Transverse colon (tissue), 4 donors: Measurements from ENCODE around the gene FOSL2.

Experiments
- EP300 ChIP-seq: sonication (generic); formaldehyde crosslinking; IDR thresholded peaks from one replicate; pipeline ENCODE4 v1.6.1; 2017; ENCODE audit warnings: antibody characterized with exemption, low read depth
- POLR2A ChIP-seq: fragments of 450-650 bp; IDR thresholded peaks from one replicate; pipeline ENCODE4 v1.6.1; 2016; ENCODE audit warnings: antibody characterized with exemption, mild to moderate bottlenecking, moderate library complexity
- POLR2AphosphoS5 ChIP-seq, 3 donors: sonication (generic); formaldehyde crosslinking; IDR thresholded peaks; one replicate each; pipeline ENCODE4 v1.6.1; 2016; ENCODE audit warnings: antibody characterized with exemption in 3 of 3
- TF ChIP-seq, protein P1 (sequence below), 5 experiments: fragments of 200-600 bp in 3 of 5; fragments of 450-650 bp in 2 of 5; sonication (generic) in 3 of 5; IDR thresholded peaks; 1 replicate in 2 of 5; 2 replicates in 3 of 5; pipeline ENCODE4 v1.5.1; 2016 to 2017; ENCODE audit warnings: antibody characterized with exemption in 5 of 5, inconsistent platforms in 3 of 5, mild to moderate bottlenecking in 2 of 5, moderate library complexity in 1 of 5

DNA sequence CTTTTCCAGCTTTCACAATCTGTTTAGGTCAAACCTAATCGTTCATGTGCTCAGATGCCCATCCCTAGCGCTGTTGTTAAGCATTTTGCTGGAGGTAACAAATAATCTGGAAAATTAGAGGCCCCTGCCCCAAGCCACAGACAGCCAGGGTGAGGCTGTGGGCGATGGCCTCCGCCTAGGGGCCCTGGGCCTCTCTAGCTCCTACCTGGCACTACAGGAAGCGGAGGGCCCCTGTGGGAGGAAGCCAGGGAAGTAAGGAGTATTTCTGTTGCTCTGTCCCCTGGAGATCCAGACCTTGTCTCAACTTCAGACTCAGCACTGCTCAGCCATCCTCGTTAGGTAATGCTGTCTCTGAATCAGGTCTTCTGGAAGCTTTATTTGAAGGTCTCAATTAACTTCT is 12.4 kb upstream of the FOSL2 start:
- TF ChIP-seq, protein P1, sequence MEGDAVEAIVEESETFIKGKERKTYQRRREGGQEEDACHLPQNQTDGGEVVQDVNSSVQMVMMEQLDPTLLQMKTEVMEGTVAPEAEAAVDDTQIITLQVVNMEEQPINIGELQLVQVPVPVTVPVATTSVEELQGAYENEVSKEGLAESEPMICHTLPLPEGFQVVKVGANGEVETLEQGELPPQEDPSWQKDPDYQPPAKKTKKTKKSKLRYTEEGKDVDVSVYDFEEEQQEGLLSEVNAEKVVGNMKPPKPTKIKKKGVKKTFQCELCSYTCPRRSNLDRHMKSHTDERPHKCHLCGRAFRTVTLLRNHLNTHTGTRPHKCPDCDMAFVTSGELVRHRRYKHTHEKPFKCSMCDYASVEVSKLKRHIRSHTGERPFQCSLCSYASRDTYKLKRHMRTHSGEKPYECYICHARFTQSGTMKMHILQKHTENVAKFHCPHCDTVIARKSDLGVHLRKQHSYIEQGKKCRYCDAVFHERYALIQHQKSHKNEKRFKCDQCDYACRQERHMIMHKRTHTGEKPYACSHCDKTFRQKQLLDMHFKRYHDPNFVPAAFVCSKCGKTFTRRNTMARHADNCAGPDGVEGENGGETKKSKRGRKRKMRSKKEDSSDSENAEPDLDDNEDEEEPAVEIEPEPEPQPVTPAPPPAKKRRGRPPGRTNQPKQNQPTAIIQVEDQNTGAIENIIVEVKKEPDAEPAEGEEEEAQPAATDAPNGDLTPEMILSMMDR (IDR thresholded peaks at IDR 0.05) = no peak
- TF ChIP-seq POLR2A (no peak), EP300 (no peak), POLR2AphosphoS5 (IDR thresholded peaks at IDR 0.05) (no peak)
